Tibial artery (tissue), 4 donors: ENCODE results near the gene CASS4.

ENCODE experiments used
- DNase-seq, 2 donors: peaks; one replicate each; pipeline ENCODE4 v3.0.0-alpha.2; 2019
- H3K27ac ChIP-seq, 2 donors: fragments of 200-600 bp; sonication (generic) in 1 of 2; 1 replicate in 1 of 2; 2 replicates in 1 of 2; pipeline ENCODE4 v1.5.1; 2018 to 2019; ENCODE audit warnings: mild to moderate bottlenecking in 1 of 2
- H3K27me3 ChIP-seq, 2 donors: fragments of 200-600 bp; sonication (generic) in 1 of 2; one replicate each; pipeline versions ENCODE4 v1.5.1 to v1.6.0; 2016 to 2019
- H3K36me3 ChIP-seq, 3 donors: fragments of 200-600 bp; sonication (generic) in 2 of 3; one replicate each; pipeline ENCODE4 v1.5.1; 2016 to 2019; ENCODE audit warnings: mild to moderate bottlenecking in 2 of 3
- H3K4me1 ChIP-seq, 4 donors: fragments of 200-600 bp; sonication (generic) in 2 of 4; 1 replicate in 3 of 4; 2 replicates in 1 of 4; pipeline ENCODE4 v1.5.1; 2016 to 2019
- H3K4me3 ChIP-seq, 2 donors: fragments of 200-600 bp; sonication (generic) in 1 of 2; 1 replicate in 1 of 2; 2 replicates in 1 of 2; pipeline ENCODE4 v1.5.1; 2018 to 2019; ENCODE audit warnings: mild to moderate bottlenecking in 2 of 2
- H3K9me3 ChIP-seq, 3 donors: fragments of 200-600 bp; sonication (generic) in 1 of 3; one replicate each; pipeline ENCODE4 v1.5.1; 2016 to 2019
- intact Hi-C: fragments of 100-400 bp; cut with DNase I; formaldehyde crosslinking; loops from one replicate; pipeline ENCODE4 v1.15.0; 2023; ENCODE audit warnings: low total_unique reads
- TF ChIP-seq, protein P1 (sequence below), 2 experiments: fragments of 200-600 bp in 1 of 2; fragments of 450-650 bp in 1 of 2; IDR thresholded peaks; one replicate each; pipeline ENCODE4 v1.5.1; 2017 to 2019; ENCODE audit warnings: antibody characterized with exemption in 2 of 2, mild to moderate bottlenecking in 1 of 2, moderate library complexity in 1 of 2

The CASS4 gene

DNA sequence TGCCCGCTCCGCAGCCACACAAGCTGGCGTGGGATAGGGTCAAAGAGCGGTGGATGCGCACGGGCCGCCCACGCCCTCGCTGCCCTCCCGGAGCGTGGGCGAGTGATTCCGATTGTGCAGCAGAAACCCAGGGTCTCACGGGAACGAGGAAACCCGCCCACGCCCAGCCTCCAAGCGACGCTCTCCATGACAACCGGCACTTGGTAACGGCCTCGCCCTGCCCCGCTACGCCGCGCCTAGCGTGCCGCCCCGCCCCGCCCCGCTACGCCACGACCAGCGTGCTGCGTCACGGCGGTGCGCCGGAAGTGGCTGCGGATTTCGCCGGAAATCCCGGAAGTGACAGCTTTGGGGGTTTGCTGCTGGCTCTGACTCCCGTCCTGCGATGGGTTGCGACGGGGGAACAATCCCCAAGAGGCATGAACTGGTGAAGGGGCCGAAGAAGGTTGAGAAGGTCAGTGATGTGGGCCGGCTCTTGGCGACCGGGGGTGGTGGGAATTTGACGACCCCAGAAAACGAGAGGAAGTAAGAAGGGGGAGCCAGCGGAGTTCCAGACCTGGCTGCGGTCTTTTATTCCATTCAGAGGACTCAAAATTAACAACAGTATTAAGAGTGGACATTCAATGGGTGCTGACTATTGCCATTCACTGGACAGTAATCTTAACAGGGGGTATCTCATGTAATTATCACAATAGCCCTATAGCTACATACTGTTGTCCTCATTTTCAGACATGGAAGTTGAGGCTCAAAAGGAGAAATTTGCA, 56.4 kb downstream of the CASS4 start, which contains the start of gene RTF2:
TSS of gene RTF2 (plus strand) at position 312 of the 761 bp plus-strand sequence. CDS start at position 383, 71 bp downstream.
- Histone ChIP-seq H3K36me3 (peaks cover 2 to 17% (median 3%) of the 10 kb centered on the region in 3 donors), H3K27me3 (no peaks in the 10 kb centered on the region), H3K27ac (peak within 1 kb of the TSS; percentile 85 to 91), H3K4me3 (peak within 1 kb of the TSS; percentile 89 to 91), H3K4me1 (peaks cover 0 to 28% (median 17%) of the 10 kb centered on the region in 4 donors), H3K9me3 (no peaks in the 10 kb centered on the region)
- TF ChIP-seq, protein P1, sequence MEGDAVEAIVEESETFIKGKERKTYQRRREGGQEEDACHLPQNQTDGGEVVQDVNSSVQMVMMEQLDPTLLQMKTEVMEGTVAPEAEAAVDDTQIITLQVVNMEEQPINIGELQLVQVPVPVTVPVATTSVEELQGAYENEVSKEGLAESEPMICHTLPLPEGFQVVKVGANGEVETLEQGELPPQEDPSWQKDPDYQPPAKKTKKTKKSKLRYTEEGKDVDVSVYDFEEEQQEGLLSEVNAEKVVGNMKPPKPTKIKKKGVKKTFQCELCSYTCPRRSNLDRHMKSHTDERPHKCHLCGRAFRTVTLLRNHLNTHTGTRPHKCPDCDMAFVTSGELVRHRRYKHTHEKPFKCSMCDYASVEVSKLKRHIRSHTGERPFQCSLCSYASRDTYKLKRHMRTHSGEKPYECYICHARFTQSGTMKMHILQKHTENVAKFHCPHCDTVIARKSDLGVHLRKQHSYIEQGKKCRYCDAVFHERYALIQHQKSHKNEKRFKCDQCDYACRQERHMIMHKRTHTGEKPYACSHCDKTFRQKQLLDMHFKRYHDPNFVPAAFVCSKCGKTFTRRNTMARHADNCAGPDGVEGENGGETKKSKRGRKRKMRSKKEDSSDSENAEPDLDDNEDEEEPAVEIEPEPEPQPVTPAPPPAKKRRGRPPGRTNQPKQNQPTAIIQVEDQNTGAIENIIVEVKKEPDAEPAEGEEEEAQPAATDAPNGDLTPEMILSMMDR (IDR thresholded peaks at IDR 0.05), result no peak
- intact Hi-C loops, result loop anchor here (2.0 kb wide), 1 partner anchor 110 kb away; the partner anchor contains the start of gene FAM210B
- DNase-seq, result peak; percentile 88 to 95

DNA sequence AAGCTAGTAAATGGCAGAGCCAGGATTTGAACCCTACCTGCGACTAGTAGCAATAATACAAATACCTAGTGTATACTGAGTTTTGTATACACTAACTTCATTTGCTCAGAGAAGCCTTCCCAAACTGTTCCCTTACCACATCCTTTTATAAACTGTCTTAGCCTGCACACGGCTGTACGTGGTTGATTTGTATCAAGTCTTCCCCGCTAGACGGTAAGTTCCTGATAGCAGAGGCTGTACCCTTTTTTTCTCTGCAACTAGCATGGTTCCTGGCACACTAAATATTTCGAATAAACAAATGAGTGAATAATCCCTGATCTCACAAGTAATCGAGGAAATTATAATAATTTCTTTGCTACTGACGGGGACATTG, 57.0 kb downstream of the CASS4 start:
- Histone ChIP-seq H3K27ac (peak overlapping the region; percentile 85 to 91), H3K27me3 (no peaks in the 10 kb centered on the region), H3K9me3 (no peaks in the 10 kb centered on the region), H3K36me3 (peaks cover 8 to 22% (median 8%) of the 10 kb centered on the region in 3 donors), H3K4me1 (peaks cover 0 to 28% (median 17%) of the 10 kb centered on the region in 4 donors), H3K4me3 (peak overlapping the region; percentile 89 to 91)
- TF ChIP-seq, protein P1 (IDR thresholded peaks at IDR 0.05), result no peak
- DNase-seq, result no peak
- intact Hi-C loops, result loop anchor here (2.0 kb wide), 1 partner anchor 110 kb away; the partner anchor contains the start of gene FAM210B

GRCh38 chr20:56483970-56484369, 71.9 kb downstream of the CASS4 start:
- Histone ChIP-seq H3K27ac (no peak overlapping the region), H3K4me3 (no peak overlapping the region), H3K27me3 (no peaks in the 10 kb centered on the region), H3K4me1 (peaks cover 0 to 3% (median 0%) of the 10 kb centered on the region in 4 donors), H3K36me3 (peaks cover 49 to 98% (median 66%) of the 10 kb centered on the region in 3 donors), H3K9me3 (no peaks in the 10 kb centered on the region)
- intact Hi-C loops, result no loop called here
- TF ChIP-seq, protein P1 (IDR thresholded peaks at IDR 0.05), result no peak
- DNase-seq, result no peak

DNA sequence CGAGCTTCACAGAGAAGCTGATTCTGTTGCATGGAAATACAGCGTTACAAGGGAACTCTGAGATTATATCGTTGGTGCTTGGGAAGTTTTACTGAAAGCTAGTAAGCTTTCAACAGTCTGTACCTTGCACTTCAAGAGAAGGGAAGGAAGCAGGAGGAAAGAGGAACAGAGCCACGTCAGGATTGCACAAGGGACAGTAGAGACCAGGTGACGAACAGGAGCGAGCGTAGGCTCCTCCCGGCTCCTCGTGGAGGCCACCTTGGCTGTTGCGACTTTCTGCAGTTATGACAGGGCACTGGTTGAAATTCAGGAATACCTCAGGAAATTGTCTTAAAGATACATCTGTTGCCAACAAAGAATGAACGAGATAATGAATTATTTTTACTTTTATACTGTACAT, 75.2 kb downstream of the CASS4 start:
- Histone ChIP-seq H3K4me1 (peaks cover 0 to 3% (median 0%) of the 10 kb centered on the region in 4 donors), H3K4me3 (no peak overlapping the region), H3K9me3 (no peaks in the 10 kb centered on the region), H3K36me3 (peaks cover 21 to 93% (median 50%) of the 10 kb centered on the region in 3 donors), H3K27me3 (no peaks in the 10 kb centered on the region), H3K27ac (no peak overlapping the region)
- TF ChIP-seq, protein P1 (IDR thresholded peaks at IDR 0.05), result no peak
- DNase-seq, result no peak
- intact Hi-C loops, result no loop called here

- peaks cover 0 to 3% (median 0%) of the 10 kb centered on the region in 4 donors for H3K4me1 ChIP-seq
- H3K36me3 ChIP-seq, result peaks cover 21 to 94% (median 44%) of the 10 kb centered on the region in 3 donors
- intact Hi-C loops, result no loop called here
Measured at GRCh38 chr20:56488566-56488965, 76.5 kb downstream of the CASS4 start.

More at GRCh38 chr20:56488566-56488965, 76.5 kb downstream of the CASS4 start:
- no peaks in the 10 kb centered on the region for H3K27me3 ChIP-seq
- H3K9me3 ChIP-seq, result no peaks in the 10 kb centered on the region
- TF ChIP-seq, protein P1 (IDR thresholded peaks at IDR 0.05), result no peak
- DNase-seq, result no peak
- H3K4me3 ChIP-seq, result no peak overlapping the region
- H3K27ac ChIP-seq, result no peak overlapping the region
